AG10803 (cell line): ENCODE measurements around the gene GPR143.
"Not testable (repeated sequence)": the region's sequence is repeated elsewhere in the genome, so short reads cannot be mapped to it uniquely, and the experiment has no call there.

Experiments
- DNase-seq: peaks from one replicate; pipeline ENCODE4 v3.0.0; 2010; ENCODE audit warnings: low read depth
- H3K4me3 ChIP-seq: 2 replicates; pipeline ENCODE4 v1.5.1; 2011; ENCODE audit warnings: mild to moderate bottlenecking, low read length, control low read depth
- TF ChIP-seq, protein P1 (sequence below): conservative IDR thresholded peaks from 2 replicates; pipeline ENCODE4 v1.5.1; 2011; ENCODE audit warnings: mild to moderate bottlenecking, low read length, control low read depth, inconsistent platforms

Gene GPR143

DNA sequence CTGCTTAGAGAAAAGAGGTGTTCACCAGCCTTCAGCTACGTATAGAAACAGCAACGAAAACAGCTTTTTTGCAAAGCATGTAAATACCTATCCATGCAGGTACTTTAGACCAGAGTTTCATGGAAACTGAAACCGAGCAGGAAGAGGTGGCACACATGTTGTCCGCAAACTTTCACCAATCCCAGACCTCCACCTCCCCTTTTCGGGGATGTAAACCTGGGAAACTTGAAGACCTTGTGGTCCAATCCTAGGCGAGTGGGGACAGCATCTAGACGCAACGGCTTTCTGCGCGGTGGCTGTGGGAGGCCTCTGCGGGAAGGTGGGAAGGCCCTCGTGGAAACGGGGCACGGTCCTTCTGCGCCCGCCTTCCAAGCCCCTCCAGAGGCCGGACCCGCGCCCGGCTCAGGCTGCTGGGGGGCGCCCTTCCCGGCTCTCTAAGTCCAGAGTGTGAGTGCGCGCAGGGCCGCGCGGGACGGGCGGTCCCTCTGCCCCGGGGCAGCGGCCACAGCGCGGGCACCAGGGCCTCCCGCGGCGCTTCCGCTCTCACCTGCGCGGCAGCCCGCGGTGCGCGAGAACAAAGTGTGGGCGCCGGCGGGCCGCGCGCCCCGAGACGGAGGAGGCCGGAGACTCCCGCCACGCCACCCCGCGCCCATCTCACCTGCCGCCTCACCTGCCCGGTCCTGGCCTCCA, 19.8 kb upstream of the GPR143 start:
- no peak for DNase-seq
- H3K4me3 ChIP-seq, result no peak overlapping the region
- TF ChIP-seq, protein P1, sequence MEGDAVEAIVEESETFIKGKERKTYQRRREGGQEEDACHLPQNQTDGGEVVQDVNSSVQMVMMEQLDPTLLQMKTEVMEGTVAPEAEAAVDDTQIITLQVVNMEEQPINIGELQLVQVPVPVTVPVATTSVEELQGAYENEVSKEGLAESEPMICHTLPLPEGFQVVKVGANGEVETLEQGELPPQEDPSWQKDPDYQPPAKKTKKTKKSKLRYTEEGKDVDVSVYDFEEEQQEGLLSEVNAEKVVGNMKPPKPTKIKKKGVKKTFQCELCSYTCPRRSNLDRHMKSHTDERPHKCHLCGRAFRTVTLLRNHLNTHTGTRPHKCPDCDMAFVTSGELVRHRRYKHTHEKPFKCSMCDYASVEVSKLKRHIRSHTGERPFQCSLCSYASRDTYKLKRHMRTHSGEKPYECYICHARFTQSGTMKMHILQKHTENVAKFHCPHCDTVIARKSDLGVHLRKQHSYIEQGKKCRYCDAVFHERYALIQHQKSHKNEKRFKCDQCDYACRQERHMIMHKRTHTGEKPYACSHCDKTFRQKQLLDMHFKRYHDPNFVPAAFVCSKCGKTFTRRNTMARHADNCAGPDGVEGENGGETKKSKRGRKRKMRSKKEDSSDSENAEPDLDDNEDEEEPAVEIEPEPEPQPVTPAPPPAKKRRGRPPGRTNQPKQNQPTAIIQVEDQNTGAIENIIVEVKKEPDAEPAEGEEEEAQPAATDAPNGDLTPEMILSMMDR, result no peak

DNA sequence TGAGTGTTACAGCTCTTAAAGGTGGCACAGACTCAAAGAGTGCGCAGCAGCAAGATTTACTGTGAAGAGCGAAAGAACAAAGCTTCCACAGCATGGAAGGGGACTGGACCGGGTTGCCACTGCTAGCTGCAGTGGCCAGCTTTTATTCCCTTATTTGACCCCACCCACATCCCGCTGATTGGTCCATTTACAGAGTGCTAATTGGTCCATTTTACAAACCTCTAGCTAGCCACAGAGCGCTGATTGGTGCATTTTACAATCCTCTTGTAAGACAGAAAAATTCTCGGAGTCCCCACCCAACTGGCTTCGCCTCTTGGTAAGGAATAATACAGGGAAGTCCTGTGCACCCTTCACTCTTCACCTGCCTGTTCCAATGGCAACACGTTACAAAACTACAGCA, 18.7 kb upstream of the GPR143 start:
- no peak overlapping the region for H3K4me3 ChIP-seq
- no peak for DNase-seq
- TF ChIP-seq, protein P1, result no peak

DNA sequence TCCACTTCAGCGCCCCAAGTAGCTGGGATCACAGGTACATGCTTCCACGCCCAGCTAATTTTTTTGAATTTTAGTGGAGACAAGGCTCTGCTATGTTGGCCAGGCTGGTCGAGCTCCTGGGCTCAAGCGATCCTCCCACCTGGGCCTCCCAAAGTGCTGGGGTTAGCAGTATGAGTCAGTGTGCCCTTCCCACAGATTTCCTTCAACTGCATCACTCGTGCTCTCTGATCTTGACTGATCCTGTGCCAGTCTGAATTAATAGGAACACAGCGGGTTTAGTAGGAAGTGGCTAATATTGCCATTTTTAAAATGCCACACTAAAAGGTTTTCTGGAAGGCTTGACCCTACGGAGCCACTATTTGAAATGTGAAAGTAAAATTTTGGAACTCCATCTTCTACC, 16.3 kb upstream of the GPR143 start:
- no peak overlapping the region for H3K4me3 ChIP-seq
- TF ChIP-seq, protein P1, result no peak
- no peak for DNase-seq

DNA sequence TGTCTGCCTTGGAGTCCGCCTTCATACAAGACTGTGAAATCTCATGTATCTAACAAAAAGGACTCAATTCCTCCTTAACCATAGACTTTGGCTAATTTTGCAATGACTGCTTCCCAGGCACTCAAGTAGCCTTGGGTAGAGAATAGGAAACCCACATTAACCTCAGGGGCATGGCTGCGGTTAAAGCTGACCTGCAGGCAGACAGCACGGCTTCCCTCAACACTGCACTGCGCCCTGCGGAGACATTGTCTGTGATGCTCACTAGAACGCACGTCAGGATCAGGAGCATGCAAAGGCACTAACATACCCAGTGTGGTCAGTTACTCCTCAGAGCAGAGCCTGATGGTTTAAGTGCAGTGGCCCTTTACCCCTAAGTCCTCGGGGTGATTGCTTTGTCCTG, 10.3 kb upstream of the GPR143 start:
- DNase-seq, result no peak
- TF ChIP-seq, protein P1, result no peak
- no peak overlapping the region for H3K4me3 ChIP-seq

DNA sequence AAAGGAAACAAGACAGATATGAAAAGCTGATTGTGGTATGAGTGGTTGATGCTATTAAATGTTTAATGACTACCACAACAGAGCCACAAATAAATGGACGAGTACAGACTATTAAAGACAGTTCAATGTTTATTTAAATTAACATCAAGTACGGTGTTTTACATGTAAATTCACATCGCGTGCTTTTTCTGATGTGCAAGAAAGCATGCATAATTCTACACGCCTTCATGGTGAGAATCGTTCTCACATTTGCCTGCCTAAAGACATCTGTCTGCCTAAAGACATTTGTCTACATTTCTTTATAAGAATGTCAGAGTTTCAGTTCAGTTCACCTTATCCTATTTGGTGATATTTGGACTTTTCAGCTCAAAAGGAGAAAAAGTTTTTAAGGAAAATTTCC, 7.3 kb upstream of the GPR143 start:
- TF ChIP-seq, protein P1, result no peak
- no peak overlapping the region for H3K4me3 ChIP-seq
- no peak for DNase-seq

DNA sequence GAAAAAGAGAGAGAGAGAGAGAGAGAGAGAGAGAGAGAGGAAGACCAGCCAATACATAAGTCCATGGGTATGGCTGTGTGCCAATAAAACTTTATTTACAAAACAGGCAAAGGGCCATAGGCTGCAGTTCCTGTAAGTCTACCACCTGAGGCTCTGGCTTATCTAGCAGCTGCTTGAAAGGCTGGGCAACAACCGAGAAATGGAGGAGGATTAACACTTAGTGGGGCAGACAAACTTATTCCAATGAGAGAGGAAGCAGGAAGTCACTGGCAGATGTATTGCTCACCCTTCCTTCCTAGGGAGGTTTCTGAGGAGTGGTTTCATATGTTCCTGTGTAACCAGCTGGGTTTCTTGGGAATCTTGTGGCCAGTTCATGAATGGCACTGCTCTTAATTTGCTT, 4.7 kb upstream of the GPR143 start:
- no peak overlapping the region for H3K4me3 ChIP-seq
- TF ChIP-seq, protein P1, result no peak
- no peak for DNase-seq

DNA sequence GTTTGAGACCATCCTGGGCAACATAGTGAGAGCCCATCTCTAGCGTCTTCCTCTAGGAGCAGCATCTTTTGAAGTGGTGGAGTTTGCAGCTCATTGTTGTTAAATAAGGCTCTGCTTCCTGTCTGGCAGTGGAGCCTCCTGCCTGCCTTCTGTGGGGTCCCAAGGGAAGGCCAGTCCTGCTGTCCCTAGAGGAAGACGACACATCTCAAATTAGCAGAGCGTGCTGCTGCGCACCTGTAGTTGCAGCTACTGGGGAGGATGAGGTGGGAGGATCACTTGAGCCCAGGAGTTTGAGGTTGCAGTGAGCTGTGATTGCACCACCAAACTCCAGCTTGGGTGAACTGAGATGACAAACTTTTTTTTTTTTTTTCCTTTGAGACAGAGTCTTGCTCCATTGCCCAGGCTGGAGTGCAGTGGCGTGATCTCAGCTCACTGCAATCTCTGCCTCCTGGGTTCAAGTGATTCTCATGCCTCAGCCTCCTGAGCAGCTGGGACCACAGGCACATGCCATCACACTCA, 2.7 kb upstream of the GPR143 start:
- DNase-seq, H3K4me3 ChIP-seq: not testable (repeated sequence)
